Testis (tissue), 3 donors: ENCODE data around the gene SGSM1. TPM values are rescaled to one million over a fixed set of nuclear protein-coding genes. Genes with fewer than 3 reads are reported as not detected.

Experiments used
- DNase-seq: peaks from one replicate; pipeline ENCODE4 v3.0.0-alpha.2; 2019
- H3K27ac ChIP-seq, 2 donors: fragments of 200-600 bp; sonication (generic); one replicate each; pipeline ENCODE4 v1.5.1; 2019
- H3K27me3 ChIP-seq: fragments of 200-600 bp; sonication (generic); one replicate; pipeline ENCODE4 v1.5.1; 2019
- H3K36me3 ChIP-seq: fragments of 200-600 bp; sonication (generic); one replicate; pipeline ENCODE4 v1.5.1; 2017; ENCODE audit warnings: low read depth; ENCODE audit errors: missing control alignments
- H3K4me1 ChIP-seq: fragments of 200-600 bp; sonication (generic); one replicate; pipeline ENCODE4 v1.5.1; 2019
- H3K4me3 ChIP-seq, 2 donors: fragments of 200-600 bp; sonication (generic); one replicate each; pipeline ENCODE4 v1.5.1; 2017 to 2019
- H3K9me3 ChIP-seq: fragments of 200-600 bp; sonication (generic); one replicate; pipeline ENCODE4 v1.5.1; 2017
- POLR2A ChIP-seq: fragments of 450-650 bp; IDR thresholded peaks from one replicate; pipeline ENCODE4 v1.6.1; 2017; ENCODE audit warnings: antibody characterized with exemption, mild to moderate bottlenecking, moderate library complexity
- WGBS, 2 donors: methylation state at CpG; one replicate each; pipeline ENCODE4 v1.1.5; 2018; 5-methylcytosine and 5-hydroxymethylcytosine counted together
- intact Hi-C: fragments of 100-400 bp; cut with DNase I; formaldehyde crosslinking; loops from one replicate; pipeline ENCODE4 v1.15.1; 2023; ENCODE audit warnings: low total_unique reads
- polyA plus RNA-seq: library from polyadenylated mRNA; stranded (reverse); fragments of 350-450 nt; fragmentation: Illumina TruSeq; extraction: RNeasy Lipid Tissue Mini Kit (QIAGEN cat#74804); gene quantifications from one replicate; pipeline ENCODE4 v1.2.3, GENCODE V29; 2014; ENCODE audit warnings: low read depth, low replicate concordance; ENCODE audit not compliant: insufficient read depth
- total RNA-seq, 2 donors: library from RNA; depleted of rRNA; stranded (reverse); fragments of >200 nt; gene quantifications; one replicate each; pipeline ENCODE4 v1.2.3, GENCODE V29; 2016
- TF ChIP-seq, protein P1 (sequence below), 3 experiments: fragments of 450-650 bp in 2 of 3; fragments of 200-600 bp in 1 of 3; sonication (generic) in 1 of 3; IDR thresholded peaks; one replicate each; pipeline ENCODE4 v1.5.1; 2016 to 2019; ENCODE audit warnings: antibody characterized with exemption in 3 of 3, mild to moderate bottlenecking in 2 of 3, moderate library complexity in 1 of 3

The SGSM1 gene
- total and polyA plus RNA-seq, 3 donors from 2014 or later: 5.1 to 8.4 (median 7.9) TPM

DNA sequence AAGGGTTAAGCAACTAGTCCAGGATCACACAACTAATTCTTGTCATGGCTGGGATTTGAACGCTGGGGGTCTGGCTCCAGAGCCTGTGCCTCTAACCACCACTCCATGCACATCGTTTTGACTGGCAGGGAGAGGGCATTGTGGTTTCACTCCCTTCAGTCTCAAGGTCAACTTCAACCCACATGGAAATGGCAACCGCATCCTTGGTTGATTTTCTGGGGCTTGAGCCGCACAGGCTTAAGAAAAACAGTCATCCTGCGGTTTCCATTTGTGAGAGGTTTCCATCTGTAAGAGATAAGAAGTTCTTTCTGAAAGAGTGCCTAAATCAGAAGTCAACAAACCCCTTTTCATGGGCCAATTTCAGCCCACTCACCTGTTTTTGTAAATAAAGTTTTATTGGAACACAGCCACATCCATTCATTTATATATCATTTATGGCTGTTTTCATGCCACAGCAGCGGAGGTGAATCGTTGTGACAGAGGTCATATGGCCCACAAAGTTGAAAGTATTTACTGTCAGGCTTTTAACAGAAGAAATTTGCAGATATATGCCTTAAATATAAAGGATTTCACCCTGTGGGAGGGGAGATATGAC is 65.7 kb downstream of the SGSM1 start:
- 71 to 82% methylated on average over 7 of the region's 7 CpGs for WGBS, 2 donors
- H3K36me3 ChIP-seq: no peaks in the 10 kb centered on the region

DNA sequence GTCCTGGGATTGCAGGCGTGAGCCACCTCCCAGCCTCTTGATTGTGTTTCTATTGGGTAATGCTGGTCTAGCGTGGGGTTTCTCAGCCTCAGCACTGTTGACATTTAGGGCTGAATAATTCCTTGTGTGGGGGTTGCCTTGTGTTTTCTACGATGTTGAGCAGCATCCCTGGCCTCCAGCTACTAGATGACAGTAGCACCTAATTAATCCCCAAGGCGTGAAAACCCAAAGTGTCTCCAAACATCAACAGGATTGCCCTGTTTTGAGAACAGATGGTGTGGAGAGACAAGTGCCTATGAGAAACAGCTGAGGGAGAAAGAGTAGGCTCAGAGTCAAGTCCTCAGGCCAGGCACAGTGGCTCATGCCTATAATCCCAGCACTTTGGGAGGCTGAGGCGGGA is 67.2 kb downstream of the SGSM1 start:
- no peaks in the 10 kb centered on the region for H3K4me1 ChIP-seq
- H3K36me3 ChIP-seq: no peaks in the 10 kb centered on the region
- H3K27me3 ChIP-seq: no peaks in the 10 kb centered on the region
- DNase-seq: no peak
- no peak overlapping the region for H3K27ac ChIP-seq
- no peak overlapping the region for H3K4me3 ChIP-seq
- intact Hi-C loops: no loop called here
- 74 to 78% methylated on average over 5 of the region's 5 CpGs for WGBS, 2 donors
- TF ChIP-seq POLR2A: no peak
- TF ChIP-seq, protein P1, sequence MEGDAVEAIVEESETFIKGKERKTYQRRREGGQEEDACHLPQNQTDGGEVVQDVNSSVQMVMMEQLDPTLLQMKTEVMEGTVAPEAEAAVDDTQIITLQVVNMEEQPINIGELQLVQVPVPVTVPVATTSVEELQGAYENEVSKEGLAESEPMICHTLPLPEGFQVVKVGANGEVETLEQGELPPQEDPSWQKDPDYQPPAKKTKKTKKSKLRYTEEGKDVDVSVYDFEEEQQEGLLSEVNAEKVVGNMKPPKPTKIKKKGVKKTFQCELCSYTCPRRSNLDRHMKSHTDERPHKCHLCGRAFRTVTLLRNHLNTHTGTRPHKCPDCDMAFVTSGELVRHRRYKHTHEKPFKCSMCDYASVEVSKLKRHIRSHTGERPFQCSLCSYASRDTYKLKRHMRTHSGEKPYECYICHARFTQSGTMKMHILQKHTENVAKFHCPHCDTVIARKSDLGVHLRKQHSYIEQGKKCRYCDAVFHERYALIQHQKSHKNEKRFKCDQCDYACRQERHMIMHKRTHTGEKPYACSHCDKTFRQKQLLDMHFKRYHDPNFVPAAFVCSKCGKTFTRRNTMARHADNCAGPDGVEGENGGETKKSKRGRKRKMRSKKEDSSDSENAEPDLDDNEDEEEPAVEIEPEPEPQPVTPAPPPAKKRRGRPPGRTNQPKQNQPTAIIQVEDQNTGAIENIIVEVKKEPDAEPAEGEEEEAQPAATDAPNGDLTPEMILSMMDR (IDR thresholded peaks at IDR 0.05): no peak
- no peaks in the 10 kb centered on the region for H3K9me3 ChIP-seq

More for the DNA sequence above, 65.7 kb downstream of the SGSM1 start:
- Histone ChIP-seq H3K27ac (no peak overlapping the region), H3K4me3 (no peak overlapping the region), H3K4me1 (no peaks in the 10 kb centered on the region), H3K9me3 (no peaks in the 10 kb centered on the region), H3K27me3 (no peaks in the 10 kb centered on the region)
- DNase-seq: no peak
- intact Hi-C loops: no loop called here
- no peak for TF ChIP-seq POLR2A
- TF ChIP-seq, protein P1 (IDR thresholded peaks at IDR 0.05): no peak

DNA sequence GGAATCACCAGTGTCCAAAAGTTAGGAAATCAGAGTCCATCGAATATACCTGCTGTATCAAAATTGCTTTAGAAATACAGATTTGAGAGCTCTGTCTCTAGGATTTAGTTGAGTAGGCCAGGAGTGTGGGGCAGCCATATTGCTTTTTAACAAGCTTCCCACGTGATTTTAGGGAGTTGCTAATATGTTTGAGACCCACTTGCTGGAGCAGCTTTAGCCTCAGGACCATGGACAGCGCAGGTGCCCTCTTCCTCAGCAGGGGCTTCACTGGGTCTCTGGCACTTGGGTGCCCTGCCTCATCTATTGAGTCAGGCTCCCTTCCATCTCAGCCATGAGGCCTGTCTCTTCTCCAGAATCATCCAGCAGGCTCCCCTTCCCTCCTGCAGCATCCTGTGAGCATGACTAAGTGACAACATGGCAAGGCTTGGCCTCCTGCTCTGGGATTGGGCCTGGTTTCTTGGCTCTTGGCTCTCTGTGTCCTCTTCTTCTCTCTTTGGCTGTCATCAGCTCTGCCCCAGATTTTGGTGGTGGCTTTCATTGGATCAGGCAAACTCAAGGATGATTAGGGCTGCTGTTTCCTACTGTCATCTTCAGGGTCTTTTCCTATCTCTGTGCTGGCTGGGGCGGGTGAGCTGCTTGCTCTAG is 70.0 kb downstream of the SGSM1 start:
- TF ChIP-seq POLR2A: no peak
- TF ChIP-seq, protein P1 (IDR thresholded peaks at IDR 0.05): no peak
- peak; percentile 36 for DNase-seq
- H3K27me3 ChIP-seq: no peaks in the 10 kb centered on the region
- 55 to 65% methylated on average over 4 of the region's 4 CpGs for WGBS, 2 donors
- H3K4me3 ChIP-seq: no peak overlapping the region
- H3K9me3 ChIP-seq: no peaks in the 10 kb centered on the region
- no peak overlapping the region for H3K27ac ChIP-seq
- H3K4me1 ChIP-seq: no peaks in the 10 kb centered on the region
- intact Hi-C loops: no loop called here
- no peaks in the 10 kb centered on the region for H3K36me3 ChIP-seq

- Histone ChIP-seq H3K4me1 (no peaks in the 10 kb centered on the region), H3K27me3 (no peaks in the 10 kb centered on the region), H3K36me3 (no peaks in the 10 kb centered on the region), H3K9me3 (no peaks in the 10 kb centered on the region), H3K27ac (no peak overlapping the region), H3K4me3 (no peak overlapping the region)
- no peak for TF ChIP-seq POLR2A
- TF ChIP-seq, protein P1 (IDR thresholded peaks at IDR 0.05): no peak
- 100% methylated on average over 1 of the region's 1 CpG for WGBS, 2 donors
- intact Hi-C loops: no loop called here
- DNase-seq: no peak
Measured at GRCh38 chr22:24876700-24877099, 70.7 kb downstream of the SGSM1 start.

DNA sequence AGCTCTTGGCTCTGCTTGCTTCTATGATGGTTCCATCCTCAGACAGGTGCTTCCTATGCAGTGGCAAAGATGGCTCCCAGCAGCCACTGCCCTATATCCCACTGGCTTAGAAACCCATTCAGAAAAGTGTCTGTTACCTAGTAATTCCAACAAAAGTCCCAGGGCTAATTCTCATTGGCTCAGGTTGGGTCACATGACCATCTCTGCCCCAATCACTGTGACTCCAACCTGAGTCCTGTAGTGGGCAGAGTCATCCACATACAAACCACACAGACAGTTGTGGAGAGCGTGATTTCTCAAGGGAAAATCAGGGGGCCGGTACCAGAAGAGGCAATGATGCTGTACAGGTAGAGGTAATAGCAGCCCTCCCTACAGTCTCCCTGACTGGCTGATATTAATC is 73.0 kb downstream of the SGSM1 start:
- no peak overlapping the region for H3K4me3 ChIP-seq
- no peak overlapping the region for H3K27ac ChIP-seq
- no peaks in the 10 kb centered on the region for H3K36me3 ChIP-seq
- H3K27me3 ChIP-seq: no peaks in the 10 kb centered on the region
- intact Hi-C loops: no loop called here
- H3K9me3 ChIP-seq: no peaks in the 10 kb centered on the region
- TF ChIP-seq, protein P1 (IDR thresholded peaks at IDR 0.05): no peak
- TF ChIP-seq POLR2A: no peak
- 93% methylated on average over 2 of the region's 2 CpGs; no CpG with 5 or more reads in 1 of the 2 donors for WGBS, 2 donors
- DNase-seq: peak; percentile 17
- no peaks in the 10 kb centered on the region for H3K4me1 ChIP-seq
